Esophagus muscularis mucosa (tissue), 4 donors: Measurements from ENCODE around the gene GATM.

Experiments used
- CTCF ChIP-seq, 3 experiments: fragments of 200-600 bp in 2 of 3; fragments of 450-650 bp in 1 of 3; sonication (generic) in 2 of 3; IDR thresholded peaks; one replicate each; pipeline ENCODE4 v1.5.1; 2017 to 2019; ENCODE audit warnings: antibody characterized with exemption in 3 of 3, mild to moderate bottlenecking in 2 of 3, moderate library complexity in 1 of 3
- EP300 ChIP-seq: sonication (generic); formaldehyde crosslinking; IDR thresholded peaks from one replicate; pipeline ENCODE4 v1.6.1; 2017; ENCODE audit warnings: antibody characterized with exemption
- POLR2A ChIP-seq: fragments of 450-650 bp; IDR thresholded peaks from one replicate; pipeline ENCODE4 v1.6.1; 2017; ENCODE audit warnings: antibody characterized with exemption, moderate library complexity, mild to moderate bottlenecking, low read depth
- POLR2AphosphoS5 ChIP-seq, 2 donors: sonication (generic); formaldehyde crosslinking; IDR thresholded peaks; one replicate each; pipeline ENCODE4 v1.6.1; 2017; ENCODE audit warnings: antibody characterized with exemption in 2 of 2

- TF ChIP-seq CTCF (IDR thresholded peaks at IDR 0.05), result no peak
- TF ChIP-seq POLR2AphosphoS5 (IDR thresholded peaks at IDR 0.05), result no peak
- no peak for TF ChIP-seq POLR2A
- TF ChIP-seq EP300, result no peak
Observed at GRCh38 chr15:45333550-45333949, 44.8 kb downstream of the GATM start.
